T-helper 2 cell treated with Interferon-gamma antibody and Interleukin-4, amounts not matched to agents 5 μg/mL and 100 μg/mL, for 36 hours (primary cell): ENCODE results near the gene AP2B1.

ENCODE experiments used
- DNase-seq: peaks from one replicate; pipeline ENCODE4 v3.0.0; 2021; ENCODE audit warnings: low spot score
- H3K27ac Mint-ChIP-seq: one replicate; pipeline ENCODE4 v1.8.0; 2021; ENCODE audit warnings: mild to moderate bottlenecking, mixed read lengths
- H3K27me3 Mint-ChIP-seq: one replicate; pipeline ENCODE4 v1.8.0; 2021; ENCODE audit warnings: low read depth, mixed read lengths
- H3K36me3 Mint-ChIP-seq: one replicate; pipeline ENCODE4 v1.8.0; 2021; ENCODE audit warnings: low read depth, mixed read lengths
- H3K4me1 Mint-ChIP-seq: one replicate; pipeline ENCODE4 v1.8.0; 2021; ENCODE audit warnings: low read depth, mixed read lengths
- H3K4me3 Mint-ChIP-seq: one replicate; pipeline ENCODE4 v1.8.0; 2022; ENCODE audit warnings: mild to moderate bottlenecking, moderate library complexity, mixed read lengths
- H3K9me3 Mint-ChIP-seq: one replicate; pipeline ENCODE4 v1.8.0; 2021; ENCODE audit warnings: mixed read lengths

Gene AP2B1

DNA sequence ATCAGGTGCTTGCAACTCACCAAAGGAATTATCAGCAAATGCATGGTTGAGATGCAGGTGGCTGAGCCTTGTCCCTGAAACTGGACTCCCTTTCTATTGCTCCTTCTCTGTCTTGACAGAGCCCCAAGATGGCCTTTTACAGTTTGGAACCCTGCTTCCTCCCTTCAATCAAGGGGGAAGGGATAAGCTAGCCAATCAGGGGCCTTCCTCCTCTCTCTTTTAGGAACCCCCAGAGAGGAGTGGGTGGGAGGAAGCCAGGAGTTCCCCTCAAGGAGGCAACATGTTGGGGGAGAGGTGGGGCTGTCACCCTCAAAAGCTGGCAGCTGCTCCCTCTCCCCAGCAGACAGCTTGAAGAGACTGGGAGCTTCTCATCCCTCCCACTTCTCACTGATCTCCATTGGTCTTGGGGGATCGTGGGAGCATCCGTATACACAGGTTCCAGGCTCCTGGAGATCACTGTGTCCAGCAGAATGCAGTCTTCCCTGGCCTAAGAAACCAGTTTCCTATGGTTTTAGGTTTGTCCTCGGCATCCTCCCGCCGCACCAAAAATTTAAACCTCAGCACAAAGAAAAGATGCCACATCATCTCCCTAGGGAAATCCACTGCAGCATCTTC is 151.5 kb downstream of the AP2B1 start:
- Mint-ChIP-seq H3K36me3 (no peaks in the 10 kb centered on the region), H3K27ac (no peak overlapping the region), H3K4me3 (no peak overlapping the region), H3K4me1 (peaks cover 2% of the 10 kb centered on the region), H3K9me3 (no peaks in the 10 kb centered on the region), H3K27me3 (peaks cover 38% of the 10 kb centered on the region)
- DNase-seq = no peak

DNA sequence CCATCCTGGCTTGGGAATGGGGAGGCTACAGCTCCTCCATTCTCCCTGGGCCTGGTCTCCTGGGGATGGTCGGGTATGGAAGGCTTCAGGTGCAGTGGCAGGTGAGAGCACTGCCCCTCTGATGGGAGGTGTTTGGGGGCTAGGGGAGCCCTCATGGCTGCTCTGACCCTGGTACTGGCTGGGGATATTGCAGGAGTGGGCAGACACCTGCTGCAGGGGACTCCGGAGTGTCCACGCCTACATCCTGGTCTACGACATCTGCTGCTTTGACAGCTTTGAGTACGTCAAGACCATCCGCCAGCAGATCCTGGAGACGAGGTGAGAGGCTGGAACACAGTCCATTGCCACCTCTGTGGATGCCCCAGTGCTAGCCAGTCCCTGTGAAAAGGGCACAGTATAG is 153.1 kb downstream of the AP2B1 start:
- Mint-ChIP-seq H3K4me3 (no peak overlapping the region), H3K27me3 (peaks cover 45% of the 10 kb centered on the region), H3K36me3 (no peaks in the 10 kb centered on the region), H3K9me3 (no peaks in the 10 kb centered on the region), H3K4me1 (peaks cover 2% of the 10 kb centered on the region), H3K27ac (no peak overlapping the region)
- DNase-seq = no peak

DNA sequence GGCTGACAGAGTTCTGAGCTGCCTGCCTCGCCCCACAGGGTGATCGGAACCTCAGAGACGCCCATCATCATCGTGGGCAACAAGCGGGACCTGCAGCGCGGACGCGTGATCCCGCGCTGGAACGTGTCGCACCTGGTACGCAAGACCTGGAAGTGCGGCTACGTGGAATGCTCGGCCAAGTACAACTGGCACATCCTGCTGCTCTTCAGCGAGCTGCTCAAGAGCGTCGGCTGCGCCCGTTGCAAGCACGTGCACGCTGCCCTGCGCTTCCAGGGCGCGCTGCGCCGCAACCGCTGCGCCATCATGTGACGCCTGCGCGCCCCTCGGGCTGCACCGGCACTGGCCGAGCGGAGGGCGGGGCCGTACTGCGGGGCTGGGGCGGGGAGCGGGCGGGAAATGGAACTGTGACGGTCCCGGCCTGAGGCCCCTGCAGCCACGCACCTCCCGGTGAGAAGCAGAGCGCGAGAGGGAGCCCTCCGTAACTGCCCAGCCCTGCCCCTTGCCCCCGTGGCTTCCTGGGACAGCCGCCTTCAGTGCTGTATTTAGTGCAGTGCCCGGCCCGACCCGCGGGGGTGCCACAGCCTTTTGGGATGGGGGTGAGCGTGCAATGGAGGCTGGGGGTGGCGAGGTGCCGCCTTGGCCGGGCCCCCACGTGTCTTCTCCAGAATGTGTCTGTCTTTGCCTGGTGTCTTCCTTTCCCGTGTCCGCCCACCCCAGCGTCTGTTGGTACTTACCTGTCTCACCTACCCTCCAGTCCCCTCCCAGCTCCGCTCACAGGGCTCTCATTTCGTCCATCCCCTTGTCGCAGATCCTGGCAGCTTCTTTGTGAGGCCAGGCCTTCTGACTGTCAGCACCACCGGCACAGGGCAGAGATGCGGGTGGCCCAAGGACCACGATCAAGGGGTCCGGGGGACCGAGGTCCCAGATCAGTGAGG is 154.1 kb downstream of the AP2B1 start:
- Mint-ChIP-seq H3K4me1 (peaks cover 2% of the 10 kb centered on the region), H3K4me3 (peak overlapping the region; percentile 54), H3K27me3 (peaks cover 45% of the 10 kb centered on the region), H3K27ac (no peak overlapping the region), H3K36me3 (no peaks in the 10 kb centered on the region), H3K9me3 (no peaks in the 10 kb centered on the region)
- DNase-seq = no peak

DNA sequence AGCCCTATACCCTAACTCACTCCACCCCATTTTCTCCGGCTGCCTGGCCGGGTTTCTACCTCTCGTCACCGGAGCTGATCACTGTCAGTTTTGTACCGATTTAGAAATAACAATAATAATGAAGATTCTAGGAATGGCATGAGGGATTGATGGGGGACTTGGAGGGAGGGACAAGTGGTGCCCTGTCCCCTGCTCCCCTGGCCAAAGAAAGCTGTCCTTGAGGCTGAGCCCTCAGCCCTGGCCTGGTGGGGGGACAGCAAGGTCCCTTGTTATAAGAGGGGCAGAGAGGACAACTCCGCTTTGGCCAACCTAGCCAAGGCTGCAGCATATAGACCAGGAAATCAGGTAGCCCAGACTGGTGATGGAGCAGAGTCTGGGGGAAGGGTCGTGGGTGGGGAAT is 155.4 kb downstream of the AP2B1 start:
- Mint-ChIP-seq H3K36me3 (no peaks in the 10 kb centered on the region), H3K27me3 (peaks cover 45% of the 10 kb centered on the region), H3K4me3 (no peak overlapping the region), H3K9me3 (no peaks in the 10 kb centered on the region), H3K27ac (no peak overlapping the region), H3K4me1 (peaks cover 2% of the 10 kb centered on the region)
- DNase-seq = no peak

DNA sequence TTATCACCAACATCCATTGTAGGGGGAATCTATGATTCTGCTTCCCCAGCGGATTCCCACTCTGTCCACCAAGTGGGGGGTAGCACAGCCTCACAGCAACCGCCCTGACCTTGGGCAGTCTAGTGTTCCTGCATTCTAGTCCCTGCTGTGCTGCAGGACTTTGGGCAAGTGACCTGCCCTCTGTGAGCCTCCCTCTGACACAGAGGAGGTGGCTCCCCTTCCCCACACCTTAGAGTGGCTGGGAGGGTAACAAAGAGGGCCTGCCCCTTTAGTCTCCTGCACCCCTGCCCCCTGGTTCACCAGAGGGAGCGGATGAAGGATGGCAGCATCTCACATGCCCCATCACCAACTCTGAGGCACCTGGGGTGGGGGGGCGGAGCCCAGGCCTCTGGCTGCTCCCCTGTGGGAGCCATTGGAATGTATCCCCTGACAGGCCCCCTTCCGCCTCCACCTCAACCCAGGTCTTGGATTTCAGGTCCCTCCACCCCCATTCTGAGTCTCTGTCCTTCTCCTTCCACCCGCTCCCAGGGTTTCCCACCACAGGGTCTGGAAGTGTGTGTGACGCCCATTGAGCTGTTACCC is 155.9 kb downstream of the AP2B1 start:
- no peak for DNase-seq
- Mint-ChIP-seq H3K4me1 (peaks cover 2% of the 10 kb centered on the region), H3K27ac (no peak overlapping the region), H3K36me3 (no peaks in the 10 kb centered on the region), H3K4me3 (no peak overlapping the region), H3K9me3 (no peaks in the 10 kb centered on the region), H3K27me3 (peaks cover 44% of the 10 kb centered on the region)

DNA sequence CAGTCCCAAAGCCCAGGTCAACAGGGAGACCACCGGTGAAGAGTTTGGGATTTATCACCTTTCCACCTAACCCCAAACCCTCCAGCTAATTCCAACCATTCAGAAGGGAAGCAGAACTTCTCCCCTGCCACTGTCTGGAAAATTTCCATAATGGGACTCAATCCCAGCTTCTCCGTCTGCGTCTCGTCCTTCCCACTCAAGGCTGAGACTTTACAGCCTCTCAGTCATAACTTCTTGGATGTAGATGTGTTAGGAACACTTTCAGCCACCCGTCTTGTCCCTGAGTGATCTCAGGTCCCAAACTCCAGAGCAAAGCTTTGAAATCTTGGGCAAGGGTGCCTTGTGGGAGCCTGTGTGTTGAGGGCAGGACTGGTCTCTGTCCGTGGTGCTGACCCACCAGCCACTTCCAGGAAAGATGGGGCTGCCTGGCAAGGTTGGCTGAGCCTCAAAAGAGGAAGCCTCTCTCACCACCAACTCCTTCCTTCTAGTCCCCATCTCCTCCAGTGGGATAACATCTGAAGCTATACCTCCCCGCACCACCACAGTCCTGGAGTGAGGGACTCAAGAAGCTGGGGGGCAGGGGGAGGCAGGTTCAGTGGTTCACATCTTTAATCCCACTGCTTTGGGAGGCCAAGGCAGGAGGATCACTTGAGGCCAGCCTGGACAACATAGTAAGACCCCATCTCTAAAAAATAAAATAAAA is 156.7 kb downstream of the AP2B1 start:
- Mint-ChIP-seq H3K4me3 (no peak overlapping the region), H3K36me3 (no peaks in the 10 kb centered on the region), H3K4me1 (peaks cover 2% of the 10 kb centered on the region), H3K27me3 (peaks cover 46% of the 10 kb centered on the region), H3K9me3 (no peaks in the 10 kb centered on the region), H3K27ac (no peak overlapping the region)
- DNase-seq = no peak

DNA sequence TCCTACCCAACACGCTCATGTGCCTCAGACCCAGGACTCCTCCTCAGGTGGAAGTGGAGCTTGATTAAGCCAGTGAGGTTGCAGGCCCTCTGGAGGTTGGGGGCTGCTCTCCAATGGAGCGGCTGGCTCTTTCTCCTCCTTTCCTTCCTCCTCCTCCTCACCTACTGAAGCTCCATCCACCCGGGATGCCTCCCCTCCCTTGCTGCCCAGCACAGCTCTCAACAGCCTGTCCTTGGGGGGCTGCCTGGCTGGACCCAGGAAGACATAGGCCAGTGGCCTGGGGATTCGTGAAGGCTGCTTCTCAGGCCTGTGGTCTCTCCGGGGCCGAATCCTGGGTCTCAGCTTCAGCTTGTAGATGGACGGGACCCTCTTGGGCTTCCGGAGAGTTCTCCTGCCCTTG is 157.7 kb downstream of the AP2B1 start:
- DNase-seq = no peak
- H3K36me3 Mint-ChIP-seq = no peaks in the 10 kb centered on the region
- peaks cover 7% of the 10 kb centered on the region for H3K4me1 Mint-ChIP-seq
- no peak overlapping the region for H3K27ac Mint-ChIP-seq
- H3K27me3 Mint-ChIP-seq = peaks cover 46% of the 10 kb centered on the region
- H3K9me3 Mint-ChIP-seq = no peaks in the 10 kb centered on the region
- H3K4me3 Mint-ChIP-seq = no peak overlapping the region

DNA sequence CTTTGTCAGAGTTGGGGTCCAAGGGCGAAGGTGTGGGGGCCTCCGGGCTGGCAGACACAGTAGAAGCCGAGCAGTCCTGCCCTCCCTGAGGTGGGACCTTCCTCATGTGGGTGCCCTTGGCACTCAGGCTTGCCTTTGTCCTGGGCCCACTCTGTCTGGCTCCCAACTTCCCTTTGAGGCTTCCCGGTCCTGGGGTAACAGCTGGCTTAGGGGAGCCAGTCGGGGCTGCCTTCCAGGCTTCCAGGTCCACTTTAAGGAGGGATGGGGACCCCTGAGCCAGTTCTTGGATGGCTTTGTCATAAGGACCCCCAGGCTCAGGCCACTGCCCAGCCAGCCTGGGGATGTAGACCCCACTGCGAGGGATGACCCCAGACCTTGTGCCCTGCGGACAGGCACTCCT is 158.1 kb downstream of the AP2B1 start:
- peaks cover 9% of the 10 kb centered on the region for H3K4me1 Mint-ChIP-seq
- DNase-seq = no peak
- H3K27ac Mint-ChIP-seq = no peak overlapping the region
- H3K36me3 Mint-ChIP-seq = no peaks in the 10 kb centered on the region
- H3K27me3 Mint-ChIP-seq = peaks cover 45% of the 10 kb centered on the region
- no peak overlapping the region for H3K4me3 Mint-ChIP-seq
- H3K9me3 Mint-ChIP-seq = no peaks in the 10 kb centered on the region

DNA sequence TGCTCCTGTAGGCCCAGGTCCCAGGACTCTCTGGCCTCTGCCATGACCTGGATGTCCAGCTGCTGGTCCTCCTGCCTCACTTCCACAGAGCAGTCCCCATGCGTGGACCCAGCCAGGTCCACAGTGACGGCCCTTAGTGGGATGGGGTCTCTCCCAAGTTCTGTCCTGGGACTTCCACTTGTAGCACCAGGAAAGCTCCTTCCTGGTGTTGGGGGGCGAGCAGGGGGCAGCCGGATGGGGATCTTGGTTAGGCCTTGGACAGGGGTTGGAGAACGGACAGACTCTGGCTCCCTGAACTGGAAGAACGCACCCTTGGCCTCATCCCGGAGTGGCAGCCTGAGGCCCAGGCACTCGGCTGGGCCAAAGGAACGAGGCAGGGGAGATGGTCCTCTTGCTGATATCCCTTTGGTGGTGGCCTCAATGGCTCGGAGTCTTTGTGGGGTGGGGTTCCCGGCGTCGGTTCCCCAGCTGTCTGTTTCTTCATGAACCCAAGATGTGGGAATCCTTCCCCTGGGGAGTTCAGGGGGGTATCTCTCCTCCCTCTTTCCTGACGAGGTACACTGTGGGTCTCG is 158.7 kb downstream of the AP2B1 start:
- Mint-ChIP-seq H3K4me3 (no peak overlapping the region), H3K9me3 (no peaks in the 10 kb centered on the region), H3K27me3 (peaks cover 44% of the 10 kb centered on the region), H3K4me1 (peaks cover 9% of the 10 kb centered on the region), H3K27ac (no peak overlapping the region), H3K36me3 (no peaks in the 10 kb centered on the region)
- DNase-seq = no peak

DNA sequence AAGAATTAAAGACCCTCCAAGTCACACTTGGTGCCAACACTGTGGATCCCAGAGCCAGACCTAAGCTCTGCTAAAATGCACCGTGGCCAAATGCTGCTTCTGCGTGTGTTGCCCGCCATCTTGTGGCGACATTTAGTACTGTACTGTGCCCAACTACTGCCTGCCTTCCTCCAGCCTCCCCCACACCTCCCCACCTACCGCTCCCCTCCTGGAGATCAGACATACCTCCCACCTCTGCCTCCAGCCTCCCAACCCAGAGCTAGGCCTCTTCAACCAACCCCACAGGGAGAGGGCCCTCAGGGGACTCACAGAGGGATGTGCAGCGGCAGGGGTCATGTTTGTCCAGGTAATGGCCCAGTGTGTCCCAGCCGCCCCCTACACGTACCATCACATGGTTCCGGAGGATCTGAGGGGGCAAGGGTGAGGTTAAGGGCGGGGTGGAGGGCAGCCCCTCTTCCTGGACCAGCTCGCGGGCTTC is 160.5 kb downstream of the AP2B1 start:
- DNase-seq = peak; percentile 56
- H3K27ac Mint-ChIP-seq = no peak overlapping the region
- peaks cover 7% of the 10 kb centered on the region for H3K4me1 Mint-ChIP-seq
- H3K9me3 Mint-ChIP-seq = no peaks in the 10 kb centered on the region
- H3K4me3 Mint-ChIP-seq = no peak overlapping the region
- H3K36me3 Mint-ChIP-seq = no peaks in the 10 kb centered on the region
- H3K27me3 Mint-ChIP-seq = peaks cover 37% of the 10 kb centered on the region

DNA sequence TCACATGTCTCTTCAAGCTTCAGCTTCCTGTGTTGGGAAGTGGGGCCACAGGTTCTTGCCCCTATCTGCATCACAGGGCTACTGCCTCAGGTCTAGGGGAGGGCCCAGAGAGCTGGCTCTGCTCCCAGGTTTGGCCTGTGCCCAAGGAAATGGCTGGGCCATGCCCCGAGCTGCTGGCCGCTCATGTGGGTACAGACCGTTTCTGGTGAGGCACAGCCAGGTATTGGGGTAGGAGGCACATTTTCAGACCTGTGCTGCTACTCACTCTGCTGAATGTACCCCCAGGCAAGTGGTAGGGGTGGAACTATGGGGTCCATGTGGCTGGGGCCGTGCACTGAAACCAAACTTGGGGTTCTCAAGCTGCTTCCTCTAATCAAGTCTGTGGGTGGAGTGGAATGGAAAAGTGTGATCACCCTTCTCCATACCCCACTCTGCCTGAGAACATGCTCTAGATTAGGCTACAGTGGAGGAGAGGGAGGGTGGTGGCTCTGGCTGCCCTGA is 161.3 kb downstream of the AP2B1 start:
- no peak overlapping the region for H3K4me3 Mint-ChIP-seq
- peaks cover 38% of the 10 kb centered on the region for H3K27me3 Mint-ChIP-seq
- no peak overlapping the region for H3K27ac Mint-ChIP-seq
- no peaks in the 10 kb centered on the region for H3K36me3 Mint-ChIP-seq
- peaks cover 7% of the 10 kb centered on the region for H3K4me1 Mint-ChIP-seq
- H3K9me3 Mint-ChIP-seq = no peaks in the 10 kb centered on the region
- no peak for DNase-seq

DNA sequence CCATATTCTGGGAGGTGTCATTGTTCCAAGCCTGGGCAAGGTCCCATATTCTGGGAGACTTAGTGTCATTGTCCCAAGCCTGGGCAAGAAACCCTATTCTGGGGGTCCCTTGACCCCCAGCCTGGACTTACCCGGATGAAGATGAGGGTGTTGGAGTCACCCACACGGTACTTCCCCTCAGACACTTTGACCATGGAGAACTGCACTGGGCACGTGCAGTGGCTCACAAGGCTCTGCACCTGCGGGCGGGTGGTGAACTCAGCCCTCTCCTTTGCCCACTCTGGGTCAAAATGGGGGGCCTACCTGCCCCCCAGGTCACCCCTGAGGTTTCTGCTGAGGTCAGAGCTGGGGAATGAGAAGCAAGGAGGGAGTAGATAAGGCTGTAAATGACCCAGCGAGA is 161.9 kb downstream of the AP2B1 start:
- Mint-ChIP-seq H3K27ac (no peak overlapping the region), H3K4me1 (peaks cover 7% of the 10 kb centered on the region), H3K27me3 (peaks cover 39% of the 10 kb centered on the region), H3K4me3 (no peak overlapping the region), H3K36me3 (no peaks in the 10 kb centered on the region), H3K9me3 (no peaks in the 10 kb centered on the region)
- DNase-seq = no peak

DNA sequence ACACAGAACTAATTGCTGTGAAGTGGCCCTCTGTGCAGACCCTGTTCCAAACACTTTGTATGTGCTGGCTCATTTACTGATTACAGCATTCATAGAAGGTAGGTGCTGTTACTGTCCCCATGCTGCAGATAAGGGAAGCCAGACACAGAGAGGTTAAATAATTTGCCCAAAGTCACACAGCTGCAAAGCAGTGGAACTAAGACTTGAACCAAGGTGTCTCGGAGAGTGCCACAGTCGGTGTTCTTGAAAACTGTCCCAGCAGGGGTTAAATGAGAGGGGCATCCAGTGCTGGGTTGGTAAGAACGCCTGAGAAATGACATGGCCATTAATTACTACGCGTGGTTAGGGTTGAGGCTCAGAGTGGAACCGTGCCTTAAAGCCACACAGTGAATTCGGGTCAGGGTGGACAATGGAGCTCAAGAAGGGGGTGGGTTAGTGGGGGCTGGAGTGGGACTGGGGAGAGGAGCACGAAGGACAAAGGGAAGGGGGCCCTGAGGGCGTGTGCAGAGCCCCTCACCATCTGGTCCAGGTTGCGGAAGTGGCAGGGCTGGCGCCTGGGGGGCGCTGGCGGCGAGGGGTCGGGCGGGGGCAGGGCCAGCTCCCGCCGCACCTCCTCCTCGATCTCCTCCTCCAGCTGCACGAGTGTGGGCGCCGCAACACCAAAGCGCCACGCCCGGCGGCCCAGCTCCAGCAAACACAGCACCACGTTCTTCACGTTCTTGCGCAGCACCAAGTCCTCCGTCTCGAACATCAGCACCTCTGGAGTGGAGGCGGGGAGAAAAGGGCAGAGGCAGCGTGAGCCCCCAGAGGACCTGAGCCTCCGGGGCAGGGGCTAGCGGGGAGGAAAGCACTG is 162.7 kb downstream of the AP2B1 start:
- peaks cover 37% of the 10 kb centered on the region for H3K27me3 Mint-ChIP-seq

More for the DNA sequence above, 162.7 kb downstream of the AP2B1 start:
- Mint-ChIP-seq H3K36me3 (no peaks in the 10 kb centered on the region), H3K4me1 (peaks cover 7% of the 10 kb centered on the region), H3K4me3 (no peak overlapping the region), H3K27ac (no peak overlapping the region), H3K9me3 (no peaks in the 10 kb centered on the region)
- DNase-seq = no peak
